Cardiac fibroblast (primary cell): ENCODE results near the gene C5orf47.
A peak's percentile ranks its signal among the peaks of the same experiment; 100 is the strongest.

Experiments used
- DNase-seq, 2 donors: peaks; one replicate each; pipeline versions ENCODE4 v3.0.0 to v3.0.0-alpha.2; 2010; ENCODE audit warnings: low read depth in 2 of 2
- H3K4me3 ChIP-seq, 2 donors: replicated peaks in 1 of 2; 1 replicate in 1 of 2; 2 replicates in 1 of 2; pipeline ENCODE4 v1.5.1; 2011; ENCODE audit warnings: low read depth in 2 of 2, low read length in 2 of 2, mild to moderate bottlenecking in 2 of 2, moderate library complexity in 1 of 2
- TF ChIP-seq, protein P1 (sequence below): IDR thresholded peaks from one replicate; pipeline ENCODE4 v1.5.1; 2011; ENCODE audit warnings: low read depth, mild to moderate bottlenecking, low read length, inconsistent platforms

C5orf47 gene

GRCh38 chr5:173988554-173989431 lies at the start of gene C5orf47:
TSS of gene C5orf47 (plus strand) at chr5:173989170. CDS start at chr5:173989264, 94 bp downstream.
- DNase-seq = no peak
- TF ChIP-seq, protein P1, sequence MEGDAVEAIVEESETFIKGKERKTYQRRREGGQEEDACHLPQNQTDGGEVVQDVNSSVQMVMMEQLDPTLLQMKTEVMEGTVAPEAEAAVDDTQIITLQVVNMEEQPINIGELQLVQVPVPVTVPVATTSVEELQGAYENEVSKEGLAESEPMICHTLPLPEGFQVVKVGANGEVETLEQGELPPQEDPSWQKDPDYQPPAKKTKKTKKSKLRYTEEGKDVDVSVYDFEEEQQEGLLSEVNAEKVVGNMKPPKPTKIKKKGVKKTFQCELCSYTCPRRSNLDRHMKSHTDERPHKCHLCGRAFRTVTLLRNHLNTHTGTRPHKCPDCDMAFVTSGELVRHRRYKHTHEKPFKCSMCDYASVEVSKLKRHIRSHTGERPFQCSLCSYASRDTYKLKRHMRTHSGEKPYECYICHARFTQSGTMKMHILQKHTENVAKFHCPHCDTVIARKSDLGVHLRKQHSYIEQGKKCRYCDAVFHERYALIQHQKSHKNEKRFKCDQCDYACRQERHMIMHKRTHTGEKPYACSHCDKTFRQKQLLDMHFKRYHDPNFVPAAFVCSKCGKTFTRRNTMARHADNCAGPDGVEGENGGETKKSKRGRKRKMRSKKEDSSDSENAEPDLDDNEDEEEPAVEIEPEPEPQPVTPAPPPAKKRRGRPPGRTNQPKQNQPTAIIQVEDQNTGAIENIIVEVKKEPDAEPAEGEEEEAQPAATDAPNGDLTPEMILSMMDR = no peak
- H3K4me3 ChIP-seq = no peak within 1 kb of the TSS

DNA sequence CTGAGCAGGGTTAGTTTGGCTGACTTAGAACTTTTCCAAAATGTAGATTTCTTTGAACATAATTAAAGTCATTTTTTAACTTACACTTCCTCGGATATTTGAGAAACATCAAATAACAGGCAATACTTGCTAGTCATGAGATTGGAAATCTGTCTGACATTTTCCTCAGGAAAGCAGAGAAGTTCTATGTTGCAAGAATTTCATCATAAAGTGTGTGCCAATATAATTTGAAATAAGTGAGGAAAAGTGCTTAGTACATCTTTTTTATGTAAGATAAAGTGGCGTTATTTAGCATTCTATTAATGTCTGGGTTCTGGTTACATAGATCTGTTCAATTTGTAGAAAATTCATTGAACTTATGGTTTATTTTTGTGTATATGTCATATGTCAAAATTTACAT lies 48.7 kb upstream of the C5orf47 start:
- H3K4me3 ChIP-seq = no peak overlapping the region
- peak in 1 of 2 donors; percentile 43 for DNase-seq
- TF ChIP-seq, protein P1 = no peak

GRCh38 chr5:173941102-173941501 lies 47.9 kb upstream of the C5orf47 start:
- no peak for DNase-seq
- TF ChIP-seq, protein P1 = no peak
- no peak overlapping the region for H3K4me3 ChIP-seq

- TF ChIP-seq, protein P1 = no peak
- no peak for DNase-seq
- no peak overlapping the region for H3K4me3 ChIP-seq
These were observed 47.1 kb upstream of the C5orf47 start for GRCh38 chr5:173941758-173942401.

GRCh38 chr5:173944511-173944910 lies 44.5 kb upstream of the C5orf47 start:
- DNase-seq = no peak
- TF ChIP-seq, protein P1 = no peak

DNA sequence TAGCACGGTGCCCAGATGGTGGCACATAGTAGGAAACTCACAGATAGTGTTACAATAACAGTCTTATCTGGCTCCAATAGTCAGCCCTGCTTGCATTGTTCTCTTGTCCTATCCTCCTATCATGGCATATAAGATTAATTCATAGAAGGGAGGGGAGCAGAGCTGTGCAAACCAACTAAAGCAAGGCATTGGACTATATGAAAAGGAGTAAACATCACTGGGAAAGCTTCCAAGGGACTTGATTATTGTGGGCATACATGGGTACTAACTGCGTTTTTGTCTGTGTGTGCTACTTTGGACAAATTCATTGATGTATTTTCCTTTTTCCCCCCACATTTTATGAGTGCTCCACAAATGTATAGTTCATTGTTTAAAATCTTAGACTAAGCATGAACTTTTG lies 43.8 kb upstream of the C5orf47 start:
- DNase-seq = no peak
- TF ChIP-seq, protein P1 = no peak
- H3K4me3 ChIP-seq = no peak overlapping the region

More at GRCh38 chr5:173944511-173944910, 44.5 kb upstream of the C5orf47 start:
- no peak overlapping the region for H3K4me3 ChIP-seq
